Fibroblast of lung (primary cell): ENCODE data around the gene CGNL1. TPM values are rescaled to one million over a fixed set of nuclear protein-coding genes. Genes with fewer than 3 reads are reported as not detected.

ENCODE experiments used
- DNase-seq, 2 donors: peaks; one replicate each; pipeline versions ENCODE4 v3.0.0 to v3.0.0-alpha.2; 2010; ENCODE audit warnings: low read depth in 2 of 2
- H2AFZ ChIP-seq: 2 replicates; pipeline ENCODE4 v1.5.1; 2012; ENCODE audit warnings: low read length, control low read depth, inconsistent platforms
- H3K27ac ChIP-seq: 2 replicates; pipeline ENCODE4 v1.5.1; 2011; ENCODE audit warnings: low read length, control low read depth; ENCODE audit not compliant: insufficient read depth
- H3K27me3 ChIP-seq: 2 replicates; pipeline ENCODE4 v1.5.1; 2011; ENCODE audit warnings: mild to moderate bottlenecking, low read length; ENCODE audit not compliant: control insufficient read depth, insufficient read depth
- H3K36me3 ChIP-seq: 2 replicates; pipeline ENCODE4 v1.5.1; 2011; ENCODE audit warnings: low read length; ENCODE audit not compliant: control insufficient read depth, insufficient read depth
- H3K4me1 ChIP-seq: 2 replicates; pipeline ENCODE4 v1.5.1; 2011; ENCODE audit warnings: low read length; ENCODE audit not compliant: control insufficient read depth, insufficient read depth; ENCODE audit errors: extremely low read depth
- H3K4me2 ChIP-seq: 2 replicates; pipeline ENCODE4 v1.5.1; 2011; ENCODE audit warnings: low read length, control low read depth; ENCODE audit not compliant: insufficient read depth; ENCODE audit errors: extremely low read depth
- H3K4me3 ChIP-seq, 4 experiments: fragments of 200-600 bp in 1 of 4; sonication (generic) in 1 of 4; replicated peaks in 1 of 4; 2 replicates each; pipeline ENCODE4 v1.5.1; 2011 to 2016; ENCODE audit warnings: low read length in 4 of 4, low read depth in 3 of 4, mild to moderate bottlenecking in 3 of 4, control low read depth in 2 of 4, inconsistent platforms in 1 of 4, mixed read lengths in 1 of 4; ENCODE audit not compliant: insufficient read depth in 1 of 4; ENCODE audit errors: control extremely low read depth in 1 of 4
- H3K79me2 ChIP-seq: 2 replicates; pipeline ENCODE4 v1.5.1; 2012; ENCODE audit warnings: mild to moderate bottlenecking, low read length, inconsistent platforms; ENCODE audit not compliant: control insufficient read depth, insufficient read depth
- H3K9ac ChIP-seq: 2 replicates; pipeline ENCODE4 v1.5.1; 2011; ENCODE audit warnings: mild to moderate bottlenecking, low read length, control low read depth; ENCODE audit not compliant: insufficient read depth
- H3K9me3 ChIP-seq: 2 replicates; pipeline ENCODE4 v1.5.1; 2012; ENCODE audit warnings: low read depth, low read length; ENCODE audit not compliant: control insufficient read depth, insufficient read depth
- H4K20me1 ChIP-seq: 2 replicates; pipeline ENCODE4 v1.5.1; 2011; ENCODE audit warnings: low read length; ENCODE audit not compliant: control insufficient read depth, insufficient read depth; ENCODE audit errors: extremely low read depth
- CTCF ChIP-seq, 2 donors: IDR thresholded peaks in 1 of 2; conservative IDR thresholded peaks in 1 of 2; 1 replicate in 1 of 2; 2 replicates in 1 of 2; pipeline ENCODE4 v1.5.1; 2011 to 2012; ENCODE audit warnings: low read length in 2 of 2, control low read depth in 1 of 2, inconsistent platforms in 1 of 2, low read depth in 1 of 2, mild to moderate bottlenecking in 1 of 2
- EZH2 ChIP-seq: IDR thresholded peaks from 2 replicates; pipeline ENCODE4 v1.5.1; 2012; ENCODE audit warnings: low read length, control low read depth, mild to moderate bottlenecking; ENCODE audit errors: missing control alignments
- polyA plus RNA-seq, 2 donors: library from polyadenylated mRNA; depleted of rRNA in 1 of 2; stranded (reverse) in 1 of 2; unstranded in 1 of 2; fragments of >200 nt; gene quantifications; 2 replicates each; pipeline ENCODE4 v1.2.1, GENCODE V29; 2011 to 2012; ENCODE audit warnings: missing spikeins in 1 of 2
- total RNA-seq: library from RNA; depleted of rRNA; stranded (reverse); fragments of >200 nt; gene quantifications from 2 replicates; pipeline ENCODE4 v1.2.1, GENCODE V29; 2014

The CGNL1 gene
- total and polyA plus RNA-seq, 2 donors (not counting 1 experiment from before 2014, with no cell fraction given): 0.18 to 6.1 TPM

GRCh38 chr15:57328479-57328878, 47.8 kb upstream of the CGNL1 start:
- no peaks in the 10 kb centered on the region for H3K27me3 ChIP-seq
- no peak overlapping the region for H3K9ac ChIP-seq
- H3K4me2 ChIP-seq: no peak overlapping the region
- H3K9me3 ChIP-seq: no peaks in the 10 kb centered on the region
- H3K79me2 ChIP-seq: no peaks in the 10 kb centered on the region
- DNase-seq: no peak
- H2AFZ ChIP-seq: no peak overlapping the region
- H3K27ac ChIP-seq: peak overlapping the region; percentile 52
- no peaks in the 10 kb centered on the region for H3K36me3 ChIP-seq
- H4K20me1 ChIP-seq: no peaks in the 10 kb centered on the region
- TF ChIP-seq CTCF (conservative IDR thresholded peaks at IDR 0.05 in 1 of 2, IDR thresholded peaks at IDR 0.05 in 1 of 2; ENCODE audit: low read depth in 1 of 2, low read length in 2 of 2): no peak
- no peak for TF ChIP-seq EZH2
- H3K4me3 ChIP-seq: no peak overlapping the region
- H3K4me1 ChIP-seq: peaks cover 5% of the 10 kb centered on the region

- H3K9me3 ChIP-seq: no peaks in the 10 kb centered on the region
- peaks cover 5% of the 10 kb centered on the region for H3K4me1 ChIP-seq
- no peaks in the 10 kb centered on the region for H3K27me3 ChIP-seq
- H2AFZ ChIP-seq: no peak overlapping the region
- TF ChIP-seq CTCF (conservative IDR thresholded peaks at IDR 0.05 in 1 of 2, IDR thresholded peaks at IDR 0.05 in 1 of 2; ENCODE audit: low read depth in 1 of 2, low read length in 2 of 2) (no peak), EZH2 (no peak)
- H3K27ac ChIP-seq: peak overlapping the region; percentile 52
- no peak overlapping the region for H3K4me2 ChIP-seq
- no peaks in the 10 kb centered on the region for H3K79me2 ChIP-seq
- no peaks in the 10 kb centered on the region for H3K36me3 ChIP-seq
- H3K9ac ChIP-seq: no peak overlapping the region
- no peaks in the 10 kb centered on the region for H4K20me1 ChIP-seq
- no peak overlapping the region for H3K4me3 ChIP-seq
- DNase-seq: no peak
Measured at GRCh38 chr15:57328897-57329296, 47.4 kb upstream of the CGNL1 start.

DNA sequence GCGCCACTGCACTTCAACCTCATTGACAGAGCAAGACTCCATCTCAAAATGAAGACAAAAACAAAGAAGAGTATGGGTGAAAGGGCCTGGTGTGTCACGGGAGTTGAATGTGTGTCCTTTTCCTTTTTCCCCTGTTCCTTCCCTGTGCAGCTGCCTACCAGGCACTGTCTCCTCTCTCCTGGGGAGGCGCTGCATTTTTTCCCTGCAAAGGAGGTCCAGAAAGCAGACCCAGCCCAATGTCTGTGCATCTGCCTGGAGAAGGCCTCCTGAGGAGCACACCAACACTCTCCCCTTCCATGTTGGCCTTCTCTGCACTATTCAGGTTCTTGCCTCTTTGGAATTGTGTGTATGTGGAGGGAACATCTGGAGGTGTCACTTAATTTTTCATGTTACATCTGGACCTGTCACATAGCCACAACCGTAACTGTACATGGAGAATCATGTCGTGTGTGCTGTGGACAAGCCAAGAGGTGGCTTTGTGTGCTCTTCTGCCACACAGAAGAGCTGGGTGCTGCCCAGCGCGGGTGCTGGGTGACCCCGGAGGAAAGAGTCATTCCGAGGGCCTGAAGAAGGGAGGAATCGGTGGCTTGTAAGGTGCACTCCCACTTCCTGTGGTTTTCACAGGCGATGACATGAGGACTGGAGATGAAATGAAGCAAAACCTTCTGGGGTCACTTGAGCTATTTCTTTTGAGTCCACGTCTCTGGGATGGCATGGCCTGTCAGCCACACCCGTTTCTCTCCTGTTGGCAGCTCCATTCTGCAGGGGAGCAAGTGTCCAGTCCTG, 46.5 kb upstream of the CGNL1 start:
- Histone ChIP-seq H3K79me2 (no peaks in the 10 kb centered on the region), H3K27ac (no peak overlapping the region), H3K27me3 (no peaks in the 10 kb centered on the region), H3K9me3 (no peaks in the 10 kb centered on the region), H3K4me1 (peaks cover 5% of the 10 kb centered on the region), H3K9ac (no peak overlapping the region), H3K4me2 (no peak overlapping the region), H2AFZ (no peak overlapping the region), H4K20me1 (no peaks in the 10 kb centered on the region), H3K36me3 (no peaks in the 10 kb centered on the region), H3K4me3 (no peak overlapping the region)
- DNase-seq: no peak
- TF ChIP-seq EZH2 (no peak), CTCF (conservative IDR thresholded peaks at IDR 0.05 in 1 of 2, IDR thresholded peaks at IDR 0.05 in 1 of 2; ENCODE audit: low read depth in 1 of 2, low read length in 2 of 2) (no peak)
